ENCODE results near the gene SLC16A7. TPM values are rescaled to one million over a fixed set of nuclear protein-coding genes. Genes with fewer than 3 reads are reported as not detected.

The SLC16A7 gene
- total RNA-seq, 1 donor from 2014 or later = 10.7 TPM

GRCh38 chr12:59834659-59835474, 239.0 kb downstream of the SLC16A7 start:
- no peak for DNase-seq (ENCODE audit: low read depth, low spot score)

Data from pulmonary artery endothelial cell (primary cell).